NT2/D1 (cell line): ENCODE data around the gene SCN3A.

Source experiments
- SUZ12 ChIP-seq: IDR thresholded peaks from 2 replicates; pipeline ENCODE4 v1.6.1; 2011; ENCODE audit not compliant: insufficient read length, insufficient read depth; ENCODE audit errors: extremely low read depth
- YY1 ChIP-seq: IDR thresholded peaks from 2 replicates; pipeline ENCODE4 v1.6.1; 2011; ENCODE audit not compliant: insufficient read length, insufficient read depth
- ZNF274 ChIP-seq: IDR thresholded peaks from 2 replicates; pipeline ENCODE4 v1.6.1; 2011; ENCODE audit warnings: mild to moderate bottlenecking, low read depth, low read length

DNA sequence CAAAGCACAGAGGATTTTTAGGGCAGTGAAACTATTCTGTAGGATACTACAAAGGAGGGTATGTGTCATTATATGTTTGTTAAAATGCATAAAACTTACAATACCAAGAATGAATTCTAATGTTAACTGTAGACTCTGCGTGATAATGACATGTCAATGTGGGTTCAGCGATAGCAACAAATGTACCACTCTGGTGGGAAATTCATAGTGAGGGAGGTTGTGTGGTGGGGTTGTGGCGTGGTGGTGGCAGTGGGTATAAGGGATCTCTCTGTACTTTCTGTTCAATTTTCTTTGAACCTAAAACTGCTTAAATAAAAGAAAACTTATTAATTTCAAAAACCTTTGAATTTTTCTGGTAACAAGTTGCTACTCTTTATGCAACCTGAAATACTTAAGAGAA, 149.2 kb downstream of the SCN3A start:
- TF ChIP-seq YY1 (no peak), SUZ12 (no peak), ZNF274 (no peak)
